ENCODE data around the gene POMGNT1.
A peak's percentile ranks its signal among the peaks of the same experiment; 100 is the strongest.

Gene POMGNT1

GRCh38 chr1:46152016-46152415 is 46.2 kb downstream of the POMGNT1 start:
- no peak for DNase-seq

DNA sequence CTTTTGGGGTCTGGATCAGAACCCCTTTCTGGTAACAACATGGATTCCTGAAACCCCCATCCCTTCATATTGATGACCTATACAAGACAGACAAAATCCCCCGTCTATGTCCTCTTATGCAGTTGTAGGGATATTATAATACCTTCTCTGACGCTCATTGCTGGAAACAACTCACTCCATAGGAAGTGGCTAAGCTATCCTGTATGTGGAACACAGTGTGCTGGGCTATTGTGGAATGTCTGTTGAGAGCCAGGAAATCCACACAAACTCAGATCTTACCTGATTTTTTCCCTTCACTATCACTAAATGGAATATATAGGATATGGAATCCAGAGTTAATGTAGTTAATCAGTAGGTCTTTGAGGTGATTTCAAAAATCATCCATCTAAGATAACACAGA is 48.1 kb downstream of the POMGNT1 start:
- DNase-seq = no peak

- peak; percentile 47 for DNase-seq
These were observed 49.9 kb downstream of the POMGNT1 start for GRCh38 chr1:46148318-46148717.

Data from OCI-M1 (cell line).